SJSA1 (cell line): Measurements from ENCODE around the gene C6orf141. TPM values are rescaled to one million over a fixed set of nuclear protein-coding genes. Genes with fewer than 3 reads are reported as not detected.
"Not testable (repeated sequence)": the region's sequence is repeated elsewhere in the genome, so short reads cannot be mapped to it uniquely, and the experiment has no call there.

Source experiments
- DNase-seq, 2 experiments: peaks; one replicate each; pipeline ENCODE4 v3.0.0-alpha.2; 2015 to 2020; ENCODE audit warnings: low spot score in 2 of 2, low read depth in 1 of 2
- H3K27ac ChIP-seq: fragments of 250-450 bp; sonication (Bioruptor Pico); 2 replicates; pipeline ENCODE4 v1.5.1; 2020; ENCODE audit warnings: mild to moderate bottlenecking, moderate library complexity
- H3K27me3 ChIP-seq: fragments of 250-450 bp; sonication (Bioruptor Pico); replicated peaks from 2 replicates; pipeline ENCODE4 v1.5.1; 2020; ENCODE audit warnings: mild to moderate bottlenecking, moderate library complexity
- H3K36me3 ChIP-seq: fragments of 250-450 bp; sonication (Bioruptor Pico); 2 replicates; pipeline ENCODE4 v1.5.1; 2020; ENCODE audit warnings: mild to moderate bottlenecking
- H3K4me1 ChIP-seq: fragments of 250-450 bp; sonication (Bioruptor Pico); replicated peaks from 2 replicates; pipeline ENCODE4 v1.6.1; 2021; ENCODE audit warnings: mild to moderate bottlenecking
- H3K4me3 ChIP-seq: fragments of 250-450 bp; sonication (Bioruptor Pico); 2 replicates; pipeline ENCODE4 v1.5.1; 2020; ENCODE audit warnings: mild to moderate bottlenecking
- H3K9me3 ChIP-seq: fragments of 250-450 bp; sonication (Bioruptor Pico); replicated peaks from 2 replicates; pipeline ENCODE4 v1.5.1; 2020; ENCODE audit warnings: mild to moderate bottlenecking
- total RNA-seq: library from RNA; depleted of rRNA; stranded (reverse); fragments of >200 nt; shearing (Covaris generic); gene quantifications from 2 replicates; pipeline ENCODE4 v1.2.3, GENCODE V29; 2014; rRNA removed

Gene C6orf141
- total RNA-seq, 1 experiment from 2014 or later: not detected

GRCh38 chr6:49565855-49566254, 15.4 kb downstream of the C6orf141 start:
- Histone ChIP-seq H3K27ac (no peak overlapping the region), H3K36me3 (no peaks in the 10 kb centered on the region), H3K4me1 (no peaks in the 10 kb centered on the region), H3K4me3 (no peak overlapping the region), H3K9me3 (no peaks in the 10 kb centered on the region), H3K27me3 (no peaks in the 10 kb centered on the region)
- DNase-seq: no peak

- H3K4me1 ChIP-seq: no peaks in the 10 kb centered on the region
- DNase-seq: no peak
- no peak overlapping the region for H3K4me3 ChIP-seq
These were observed 20.1 kb downstream of the C6orf141 start for GRCh38 chr6:49570474-49571079.

GRCh38 chr6:49576618-49577017, 26.1 kb downstream of the C6orf141 start:
- no peaks in the 10 kb centered on the region for H3K27me3 ChIP-seq
- H3K27ac ChIP-seq: no peak overlapping the region
- H3K9me3 ChIP-seq: no peaks in the 10 kb centered on the region
- H3K4me1 ChIP-seq: no peaks in the 10 kb centered on the region
- DNase-seq: no peak
- no peaks in the 10 kb centered on the region for H3K36me3 ChIP-seq
- no peak overlapping the region for H3K4me3 ChIP-seq

More at GRCh38 chr6:49570474-49571079, 20.1 kb downstream of the C6orf141 start:
- Histone ChIP-seq H3K27ac (no peak overlapping the region), H3K36me3 (no peaks in the 10 kb centered on the region), H3K27me3 (no peaks in the 10 kb centered on the region), H3K9me3 (no peaks in the 10 kb centered on the region)

GRCh38 chr6:49579649-49580048, 29.2 kb downstream of the C6orf141 start:
- DNase-seq: no peak
- Histone ChIP-seq H3K9me3 (no peaks in the 10 kb centered on the region), H3K36me3 (no peaks in the 10 kb centered on the region), H3K27me3 (no peaks in the 10 kb centered on the region), H3K4me1 (no peaks in the 10 kb centered on the region), H3K27ac (no peak overlapping the region), H3K4me3 (no peak overlapping the region)

DNA sequence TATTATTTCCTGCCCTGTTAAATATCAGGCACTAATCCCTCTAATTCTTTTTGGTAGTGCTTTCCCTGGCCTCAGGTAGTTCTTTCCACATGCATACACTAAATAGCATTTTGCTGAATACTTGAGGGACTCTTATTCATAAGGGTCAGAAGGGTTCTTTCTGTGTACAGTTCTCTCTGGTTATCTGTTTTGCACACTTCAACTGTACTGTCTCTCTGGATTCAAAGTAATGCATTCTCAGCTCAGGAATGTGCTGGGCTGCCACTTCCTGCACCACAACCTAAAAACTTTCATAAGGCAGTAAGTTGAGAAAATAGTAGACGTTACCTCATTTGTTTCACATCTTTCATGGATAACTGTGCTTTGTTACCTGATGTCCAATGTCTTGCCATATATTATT, 32.1 kb downstream of the C6orf141 start:
- DNase-seq: no peak
- no peak overlapping the region for H3K27ac ChIP-seq
- H3K4me1 ChIP-seq: no peaks in the 10 kb centered on the region
- H3K27me3 ChIP-seq: no peaks in the 10 kb centered on the region
- no peaks in the 10 kb centered on the region for H3K9me3 ChIP-seq
- no peak overlapping the region for H3K4me3 ChIP-seq
- H3K36me3 ChIP-seq: no peaks in the 10 kb centered on the region

GRCh38 chr6:49587262-49587661, 36.8 kb downstream of the C6orf141 start:
- not testable (repeated sequence) for H3K9me3 ChIP-seq, H3K4me3 ChIP-seq, DNase-seq, H3K27me3 ChIP-seq, H3K27ac ChIP-seq, H3K36me3 ChIP-seq, H3K4me1 ChIP-seq

Other genes with a start within 250 kb of the C6orf141 start
- gene MMUT, start 87.4 kb upstream of the C6orf141 start, total RNA-seq: 10.1 and 10.3 TPM in 2 replicates
- 22.2 and 22.3 TPM in 2 replicates for gene CENPQ, start 87.3 kb upstream of the C6orf141 start, total RNA-seq
- not detected in 2 replicates for gene GLYATL3, start 50.7 kb upstream of the C6orf141 start, total RNA-seq
- not detected in 2 replicates for gene RHAG, start 86.2 kb downstream of the C6orf141 start, total RNA-seq
- not detected in 2 replicates for gene CRISP2, start 162.9 kb downstream of the C6orf141 start, total RNA-seq
- gene CRISP3, start 193.7 kb downstream of the C6orf141 start, total RNA-seq: not detected in 2 replicates
- gene PGK2, start 236.6 kb downstream of the C6orf141 start, total RNA-seq: not detected in 2 replicates